Hypothalamus (tissue), 51 donors: ENCODE results near the gene CFAP97.
A peak's percentile ranks its signal among the peaks of the same experiment; 100 is the strongest.
"Not testable (repeated sequence)": the region's sequence is repeated elsewhere in the genome, so short reads cannot be mapped to it uniquely, and the experiment has no call there.

ENCODE experiments used
- DNase-seq, 51 donors: peaks; one replicate each; lab custom pipeline; 2025; lab: John Stamatoyannopoulos, UW

Gene CFAP97

DNA sequence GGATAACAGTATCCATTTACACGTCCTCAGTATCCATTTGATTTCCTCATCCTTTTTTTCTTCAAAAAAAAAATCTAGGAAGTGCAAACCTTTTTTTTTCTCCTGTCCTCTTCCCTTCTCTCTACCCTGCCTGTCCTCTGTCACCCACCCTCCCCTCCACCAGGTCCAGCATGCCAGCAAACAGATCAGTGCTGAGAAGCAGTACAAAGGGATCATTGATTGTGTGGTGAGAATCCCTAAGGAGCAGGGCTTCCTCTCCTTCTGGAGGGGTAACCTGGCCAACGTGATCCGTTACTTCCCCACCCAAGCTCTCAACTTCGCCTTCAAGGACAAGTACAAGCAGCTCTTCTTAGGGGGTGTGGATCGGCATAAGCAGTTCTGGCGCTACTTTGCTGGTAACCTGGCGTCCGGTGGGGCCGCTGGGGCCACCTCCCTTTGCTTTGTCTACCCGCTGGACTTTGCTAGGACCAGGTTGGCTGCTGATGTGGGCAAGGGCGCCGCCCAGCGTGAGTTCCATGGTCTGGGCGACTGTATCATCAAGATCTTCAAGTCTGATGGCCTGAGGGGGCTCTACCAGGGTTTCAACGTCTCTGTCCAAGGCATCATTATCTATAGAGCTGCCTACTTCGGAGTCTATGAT is 59.1 kb downstream of the CFAP97 start:
- peak in 2 of 51 donors; percentile 7 to 9 for DNase-seq

DNA sequence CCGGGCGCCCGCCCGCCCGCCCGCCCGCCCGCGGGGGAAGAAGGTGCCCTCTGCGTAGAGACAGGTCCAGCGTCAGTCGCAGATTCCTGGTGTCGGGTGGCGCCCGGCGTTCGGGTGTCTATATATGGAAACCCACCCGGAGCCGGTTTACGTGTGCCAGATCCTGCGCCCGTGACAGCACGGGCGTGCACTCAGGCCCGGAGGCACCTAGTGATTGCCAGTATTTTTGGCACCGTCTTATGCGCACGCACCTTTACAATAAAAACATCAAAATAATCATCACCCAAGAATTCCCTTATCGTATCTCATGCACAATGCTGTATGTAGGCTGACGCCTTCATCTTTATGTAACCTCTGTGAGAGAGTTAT is 60.2 kb downstream of the CFAP97 start:
- peak in 16 of 51 donors; percentile 19 to 66 (median 40) for DNase-seq

DNA sequence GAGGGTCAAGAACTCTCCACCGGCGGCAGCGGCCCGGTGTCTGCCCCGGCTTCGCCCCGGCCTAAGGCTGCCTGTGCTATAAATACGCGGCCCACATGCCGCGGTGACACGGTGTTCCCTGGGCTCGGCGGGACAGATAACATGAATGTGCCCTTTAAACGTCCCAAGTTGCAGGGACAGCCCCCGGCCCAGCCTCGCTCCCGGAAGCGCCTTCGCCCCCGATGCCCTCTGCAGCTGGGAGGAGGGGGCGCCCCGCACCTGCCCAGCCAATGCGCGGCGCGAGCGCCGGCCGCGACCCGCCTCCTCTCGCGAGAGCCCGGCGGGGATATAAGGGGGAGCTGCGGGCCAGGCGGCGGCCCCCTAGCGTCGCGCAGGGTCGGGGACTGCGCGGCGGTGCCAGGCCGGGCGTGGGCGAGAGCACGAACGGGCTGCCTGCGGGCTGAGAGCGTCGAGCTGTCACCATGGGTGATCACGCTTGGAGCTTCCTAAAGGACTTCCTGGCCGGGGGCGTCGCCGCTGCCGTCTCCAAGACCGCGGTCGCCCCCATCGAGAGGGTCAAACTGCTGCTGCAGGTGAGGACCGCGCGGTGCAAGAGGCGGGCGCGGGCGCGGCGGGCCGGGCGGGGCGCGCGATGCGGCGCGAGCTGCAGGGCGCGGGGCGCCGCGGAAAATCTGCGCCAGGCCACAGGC is 60.7 kb downstream of the CFAP97 start, which contains the start of gene SLC25A4:
Gene SLC25A4, plus strand, starts transcription at position 355 of the 689 bp plus-strand sequence. Its CDS starts 107 bp downstream, at position 462.
- peak; percentile 22 to 93 (median 82) for DNase-seq

- DNase-seq, result peak in 1 of 51 donors; percentile 56
These were observed 61.3 kb downstream of the CFAP97 start for GRCh38 chr4:185142564-185142911.

DNA sequence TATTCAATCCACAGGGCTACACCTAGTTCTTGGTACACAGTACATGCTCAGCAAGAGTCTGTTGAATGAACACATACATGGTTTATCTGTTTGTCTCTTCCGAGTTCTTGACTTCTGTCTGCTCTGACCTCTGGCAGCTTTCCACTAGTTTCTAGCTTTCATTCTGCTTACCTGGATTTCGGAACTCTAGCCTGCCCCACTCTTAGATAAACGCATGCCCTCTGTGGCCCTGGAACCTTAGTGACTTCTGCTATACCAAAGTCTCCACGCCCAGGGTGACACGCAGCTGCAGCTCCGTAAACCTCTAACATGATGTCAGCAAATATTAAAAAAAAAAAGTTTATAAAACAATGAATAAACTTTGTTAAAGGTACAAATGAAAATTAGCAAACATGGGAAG is 62.0 kb downstream of the CFAP97 start:
- DNase-seq, result no peak

GRCh38 chr4:185139736-185140135 is 64.1 kb downstream of the CFAP97 start:
- DNase-seq, result no peak

DNA sequence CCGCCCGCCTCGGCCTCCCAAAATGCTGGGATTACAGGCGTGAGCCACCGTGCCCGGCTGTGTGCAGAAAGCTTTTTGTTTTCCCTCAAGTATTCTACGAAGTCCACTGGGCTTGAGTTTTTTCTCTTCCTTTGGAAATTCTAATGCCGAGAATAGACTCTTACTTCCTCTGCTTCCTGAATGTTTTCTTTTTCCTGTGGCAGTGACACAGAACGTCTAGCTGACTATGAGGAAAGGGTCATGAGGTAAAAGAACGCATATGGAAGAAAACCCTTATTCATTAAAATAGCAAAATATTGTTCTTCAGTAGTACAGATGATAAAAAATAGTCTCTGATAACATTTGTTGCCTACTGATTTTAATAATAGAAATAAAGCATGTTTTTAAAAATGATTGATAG is 65.6 kb downstream of the CFAP97 start:
- DNase-seq, result no peak

DNA sequence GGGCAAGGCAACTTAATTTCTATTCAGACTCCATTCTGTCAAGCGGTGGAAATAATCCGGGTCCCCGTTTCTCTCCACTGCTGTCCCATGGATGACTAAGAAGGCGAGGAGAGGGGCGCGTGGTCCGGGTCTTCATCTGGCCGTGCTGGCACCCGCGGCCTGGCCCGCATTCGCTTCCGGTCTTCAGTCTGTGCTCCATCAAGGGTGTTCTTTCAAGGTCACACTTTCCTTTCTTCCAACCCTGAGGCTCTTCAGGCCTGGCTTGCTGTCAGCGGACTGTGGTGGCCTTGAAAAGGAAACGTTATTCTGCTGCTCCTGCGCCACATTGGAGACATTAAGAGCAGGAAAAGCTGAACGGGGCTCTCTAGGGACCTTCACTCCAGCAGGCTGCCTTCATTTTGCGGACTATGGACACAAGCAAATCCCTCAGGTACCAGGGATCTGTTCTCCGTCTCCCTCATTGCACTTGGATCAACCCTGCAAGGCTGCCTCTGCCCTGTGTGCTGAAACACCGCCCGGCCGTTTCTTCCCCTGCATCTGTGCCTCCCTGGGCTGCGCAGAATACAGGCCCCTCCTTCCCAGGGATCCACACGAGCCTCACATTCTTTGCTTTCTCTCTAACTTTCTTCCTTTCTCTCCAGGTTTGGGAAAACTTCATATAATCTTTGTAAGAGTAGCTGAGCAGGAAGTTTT is 66.4 kb downstream of the CFAP97 start:
- DNase-seq, result no peak

- peak in 1 of 51 donors; percentile 45 for DNase-seq
These were observed 69.4 kb downstream of the CFAP97 start for GRCh38 chr4:185134307-185134869.

DNA sequence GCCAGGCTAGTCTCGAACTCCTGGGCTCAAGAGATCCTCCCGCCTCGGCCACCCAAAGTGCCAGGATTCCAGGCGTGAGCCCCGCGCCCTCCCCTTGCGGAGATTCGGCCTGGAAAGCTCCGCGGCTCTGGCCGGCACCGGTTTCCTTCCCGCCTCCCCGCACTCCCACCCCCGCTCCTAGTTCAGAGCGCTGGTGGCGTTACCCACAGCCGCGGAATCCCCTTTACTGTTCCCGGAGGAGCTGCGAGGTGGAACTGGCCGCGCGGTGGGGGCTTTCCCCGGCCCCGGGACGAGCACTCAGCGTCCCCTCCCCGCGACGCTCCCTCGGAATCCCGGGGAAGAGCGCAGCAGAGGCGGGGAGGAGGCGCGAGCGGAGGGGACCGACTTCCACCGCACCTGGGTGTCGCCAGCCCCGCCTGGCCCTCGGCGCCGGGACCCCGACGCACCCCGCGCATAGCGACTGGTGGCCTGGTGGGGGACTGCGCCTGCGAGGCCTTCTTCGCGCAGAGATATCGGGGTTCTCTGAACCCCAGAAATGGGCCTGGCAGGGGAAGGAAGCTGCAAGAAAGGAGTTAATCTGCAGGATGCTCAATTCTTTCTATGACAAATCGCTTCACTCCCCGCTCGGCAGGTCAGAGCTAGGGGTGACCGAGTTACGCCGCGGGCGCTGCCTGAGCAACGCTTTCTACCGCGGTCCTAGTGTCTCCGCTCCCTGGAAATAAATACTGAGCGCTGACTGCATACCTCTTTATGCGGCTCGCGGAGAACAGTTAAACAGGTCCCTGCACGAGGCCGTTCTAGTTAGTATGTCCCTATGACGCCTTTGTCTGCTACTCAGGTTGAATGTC is 75.3 kb downstream of the CFAP97 start:
- DNase-seq, result peak in 9 of 51 donors; percentile 8 to 69 (median 21)

GRCh38 chr4:185127021-185127925 is 76.5 kb downstream of the CFAP97 start:
- DNase-seq, result peak in 6 of 51 donors; percentile 9 to 31 (median 14)

GRCh38 chr4:185124006-185124405 is 79.8 kb downstream of the CFAP97 start:
- no peak for DNase-seq

DNA sequence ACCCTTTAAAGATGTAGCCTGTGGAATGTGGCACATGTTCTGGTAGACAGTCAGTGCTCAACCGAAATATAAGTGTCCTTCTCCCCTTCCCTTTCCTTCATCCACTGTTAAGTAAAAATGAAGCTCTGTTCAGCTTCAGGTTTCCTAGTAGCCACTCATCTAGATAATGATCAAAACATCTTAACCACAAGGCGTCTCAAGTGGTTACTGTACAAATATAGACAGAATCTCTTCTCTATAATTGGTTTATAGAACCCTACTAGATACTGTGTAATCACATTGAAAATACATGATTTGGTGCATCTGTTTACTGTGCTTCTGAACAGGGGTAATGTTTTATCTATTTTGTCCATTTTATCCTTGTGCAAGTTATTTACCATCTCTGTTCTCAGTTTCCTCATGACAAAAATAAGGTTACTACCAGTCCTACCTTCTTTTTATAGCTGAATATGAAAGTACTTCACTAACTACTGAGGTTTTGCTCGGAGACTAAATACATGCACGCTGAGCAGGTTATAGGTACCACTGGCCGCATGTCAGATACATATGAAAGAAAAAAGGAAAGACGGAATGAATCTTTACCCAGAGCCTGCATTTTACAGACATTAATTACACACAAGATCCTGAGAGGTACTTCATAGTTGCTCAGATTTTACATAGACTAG is 81.0 kb downstream of the CFAP97 start:
- DNase-seq, result no peak

- no peak for DNase-seq
These were observed 83.2 kb downstream of the CFAP97 start for GRCh38 chr4:185120631-185120946.

- DNase-seq, result no peak
These were observed 83.7 kb downstream of the CFAP97 start for GRCh38 chr4:185119927-185120630.

DNA sequence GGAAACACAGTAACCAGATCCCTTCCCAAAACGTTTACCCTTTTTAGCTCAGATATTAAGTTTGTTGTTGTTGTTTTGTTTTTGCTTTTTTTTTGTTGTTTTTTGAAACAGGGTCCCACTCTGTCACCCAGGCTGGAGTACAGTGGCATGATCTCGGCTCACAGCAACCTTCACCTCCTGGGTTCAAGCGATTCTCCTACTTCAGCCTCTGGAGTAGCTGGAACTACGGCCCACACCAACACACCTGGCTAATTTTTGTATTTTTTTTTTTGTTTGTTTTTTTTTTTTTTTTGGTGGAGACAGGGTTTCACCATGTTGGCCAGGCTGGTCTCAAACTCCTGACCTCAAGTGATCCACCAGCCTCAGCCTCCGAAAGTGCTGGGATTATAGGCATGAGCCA is 84.3 kb downstream of the CFAP97 start:
- not testable (repeated sequence) for DNase-seq

- DNase-seq, result no peak
These were observed 84.9 kb downstream of the CFAP97 start for GRCh38 chr4:185118876-185119275.

DNA sequence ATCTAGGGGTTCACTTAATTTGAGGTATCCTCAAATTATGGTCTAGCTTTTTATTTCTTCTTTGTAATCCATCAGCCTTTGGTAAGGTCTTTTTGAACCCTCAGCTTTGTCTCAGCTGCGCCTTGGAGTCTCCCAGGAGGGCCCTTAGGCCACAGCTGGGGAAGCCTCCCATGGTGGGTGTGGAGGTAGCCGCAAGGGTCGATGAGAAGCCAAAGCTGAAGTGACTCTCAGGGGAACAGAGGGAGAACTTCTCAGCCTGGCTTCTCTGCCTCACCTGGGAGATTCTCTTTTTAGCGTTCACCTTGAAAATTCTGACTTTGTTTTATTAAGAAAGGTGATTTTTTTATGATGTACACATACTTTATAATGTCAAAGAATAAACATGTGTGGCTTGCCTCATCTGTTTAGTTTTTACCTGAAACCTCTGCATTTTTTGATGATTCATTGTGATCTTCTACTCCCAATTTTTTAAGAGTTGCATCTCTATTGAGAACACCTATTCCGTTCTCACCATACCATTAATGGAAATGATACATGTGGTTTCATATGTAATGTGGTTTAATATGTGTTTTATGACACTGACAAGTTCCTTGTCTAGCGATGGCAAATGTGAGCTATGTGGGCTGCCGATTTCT is 86.4 kb downstream of the CFAP97 start:
- DNase-seq, result no peak
